ENCODE measurements around the gene MGARP.

DNA sequence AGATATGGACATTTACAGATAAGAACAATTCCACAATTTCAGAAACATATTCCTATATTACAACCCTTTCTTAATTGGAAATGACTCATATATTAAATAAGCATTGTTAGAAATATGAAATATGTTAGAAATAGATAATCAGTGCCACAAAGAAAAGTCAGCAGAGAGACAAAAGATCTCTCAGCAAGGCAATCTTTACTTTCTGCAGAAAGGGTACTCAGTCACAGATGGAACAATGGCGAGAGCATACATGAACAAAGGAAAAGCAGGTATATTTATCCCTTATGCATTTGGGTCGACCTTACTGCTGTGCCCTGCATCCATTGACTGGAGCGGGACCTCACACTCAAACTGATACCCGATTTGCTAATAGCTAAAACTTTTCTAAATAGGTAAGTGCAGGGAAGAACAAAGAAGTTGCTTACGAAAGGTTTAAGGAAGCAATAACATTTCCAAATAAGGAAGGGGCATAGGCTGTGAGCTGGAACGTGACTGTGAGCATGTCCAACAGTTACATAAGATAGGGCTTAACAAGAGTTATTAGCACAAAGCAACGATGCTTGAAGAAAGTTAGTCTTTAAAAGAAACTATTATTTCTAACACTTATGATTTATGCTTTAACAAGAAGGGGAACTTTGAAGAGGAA lies 40.8 kb downstream of the MGARP start:
- TF ChIP-seq, protein P1, sequence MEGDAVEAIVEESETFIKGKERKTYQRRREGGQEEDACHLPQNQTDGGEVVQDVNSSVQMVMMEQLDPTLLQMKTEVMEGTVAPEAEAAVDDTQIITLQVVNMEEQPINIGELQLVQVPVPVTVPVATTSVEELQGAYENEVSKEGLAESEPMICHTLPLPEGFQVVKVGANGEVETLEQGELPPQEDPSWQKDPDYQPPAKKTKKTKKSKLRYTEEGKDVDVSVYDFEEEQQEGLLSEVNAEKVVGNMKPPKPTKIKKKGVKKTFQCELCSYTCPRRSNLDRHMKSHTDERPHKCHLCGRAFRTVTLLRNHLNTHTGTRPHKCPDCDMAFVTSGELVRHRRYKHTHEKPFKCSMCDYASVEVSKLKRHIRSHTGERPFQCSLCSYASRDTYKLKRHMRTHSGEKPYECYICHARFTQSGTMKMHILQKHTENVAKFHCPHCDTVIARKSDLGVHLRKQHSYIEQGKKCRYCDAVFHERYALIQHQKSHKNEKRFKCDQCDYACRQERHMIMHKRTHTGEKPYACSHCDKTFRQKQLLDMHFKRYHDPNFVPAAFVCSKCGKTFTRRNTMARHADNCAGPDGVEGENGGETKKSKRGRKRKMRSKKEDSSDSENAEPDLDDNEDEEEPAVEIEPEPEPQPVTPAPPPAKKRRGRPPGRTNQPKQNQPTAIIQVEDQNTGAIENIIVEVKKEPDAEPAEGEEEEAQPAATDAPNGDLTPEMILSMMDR (IDR thresholded peaks at IDR 0.05; ENCODE audit: insufficient read depth, low read depth, low read length) = no peak
- TF ChIP-seq EZH2 (IDR thresholded peaks at IDR 0.05; ENCODE audit: insufficient read depth, low read length) = no peak
